Measurements from ENCODE around the gene FHL2. TPM values are rescaled to one million over a fixed set of nuclear protein-coding genes. Genes with fewer than 3 reads are reported as not detected.

Gene FHL2, protein sequence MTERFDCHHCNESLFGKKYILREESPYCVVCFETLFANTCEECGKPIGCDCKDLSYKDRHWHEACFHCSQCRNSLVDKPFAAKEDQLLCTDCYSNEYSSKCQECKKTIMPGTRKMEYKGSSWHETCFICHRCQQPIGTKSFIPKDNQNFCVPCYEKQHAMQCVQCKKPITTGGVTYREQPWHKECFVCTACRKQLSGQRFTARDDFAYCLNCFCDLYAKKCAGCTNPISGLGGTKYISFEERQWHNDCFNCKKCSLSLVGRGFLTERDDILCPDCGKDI
- total RNA-seq (ENCODE audit: unreplicated experiment), result 18.5 TPM
- long read RNA-seq, transcript FHL2-202 (7 exons, 1,769 nt), result major isoform, 8 of 24 reads
- long read RNA-seq, transcript FHL2-206 (6 exons, 1,367 nt), result minor isoform, 5 of 24 reads
- long read RNA-seq, transcript FHL2-205 (6 exons, 1,531 nt), result minor isoform, 6 of 24 reads
- long read RNA-seq, partial matches to known transcripts, result 1 of 24 reads
- long read RNA-seq, other reads (novel, unspliced or antisense), result 1 of 24 reads

GRCh38 chr2:105398336-105399206 lies at the start of gene FHL2:
Gene FHL2, minus strand, starts transcription at chr2:105399051. Its CDS starts 12,535 bp downstream, at chr2:105386516.
- Mint-ChIP-seq H3K27me3 (ENCODE audit: unreplicated experiment) (peaks cover 5% of the 10 kb centered on the region), H3K27ac (ENCODE audit: unreplicated experiment) (peak within 1 kb of the TSS; percentile 81), H3K4me1 (ENCODE audit: unreplicated experiment) (peaks cover 30% of the 10 kb centered on the region), H3K4me3 (ENCODE audit: unreplicated experiment) (peak within 1 kb of the TSS; percentile 95), H3K36me3 (ENCODE audit: low read depth, unreplicated experiment) (no peaks in the 10 kb centered on the region), H3K9me3 (ENCODE audit: unreplicated experiment) (no peaks in the 10 kb centered on the region)
- peak; percentile 84 for DNase-seq (ENCODE audit: low spot score)
- TF ChIP-seq, protein P1, sequence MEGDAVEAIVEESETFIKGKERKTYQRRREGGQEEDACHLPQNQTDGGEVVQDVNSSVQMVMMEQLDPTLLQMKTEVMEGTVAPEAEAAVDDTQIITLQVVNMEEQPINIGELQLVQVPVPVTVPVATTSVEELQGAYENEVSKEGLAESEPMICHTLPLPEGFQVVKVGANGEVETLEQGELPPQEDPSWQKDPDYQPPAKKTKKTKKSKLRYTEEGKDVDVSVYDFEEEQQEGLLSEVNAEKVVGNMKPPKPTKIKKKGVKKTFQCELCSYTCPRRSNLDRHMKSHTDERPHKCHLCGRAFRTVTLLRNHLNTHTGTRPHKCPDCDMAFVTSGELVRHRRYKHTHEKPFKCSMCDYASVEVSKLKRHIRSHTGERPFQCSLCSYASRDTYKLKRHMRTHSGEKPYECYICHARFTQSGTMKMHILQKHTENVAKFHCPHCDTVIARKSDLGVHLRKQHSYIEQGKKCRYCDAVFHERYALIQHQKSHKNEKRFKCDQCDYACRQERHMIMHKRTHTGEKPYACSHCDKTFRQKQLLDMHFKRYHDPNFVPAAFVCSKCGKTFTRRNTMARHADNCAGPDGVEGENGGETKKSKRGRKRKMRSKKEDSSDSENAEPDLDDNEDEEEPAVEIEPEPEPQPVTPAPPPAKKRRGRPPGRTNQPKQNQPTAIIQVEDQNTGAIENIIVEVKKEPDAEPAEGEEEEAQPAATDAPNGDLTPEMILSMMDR (IDR thresholded peaks at IDR 0.05; ENCODE audit: unreplicated experiment), result peak; percentile 46

DNA sequence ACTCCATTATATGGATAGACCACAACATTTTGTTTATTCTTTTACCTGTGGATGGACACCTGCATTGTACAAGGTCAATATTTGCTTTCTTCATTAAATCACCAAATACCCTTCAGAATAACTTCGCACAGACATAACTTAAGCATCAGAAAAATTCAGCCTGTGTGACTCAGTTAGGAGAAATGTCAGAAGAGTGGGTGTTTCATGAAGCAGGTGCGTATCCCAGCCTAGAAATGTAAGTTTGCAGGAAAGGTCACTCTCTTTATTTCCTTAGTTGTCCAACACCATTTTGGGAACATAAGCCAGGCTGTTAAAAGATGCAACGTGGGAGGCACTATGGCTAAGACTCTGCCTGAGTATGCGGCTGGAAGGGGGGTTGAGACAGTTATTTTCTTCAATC lies 48.6 kb upstream of the FHL2 start:
- Mint-ChIP-seq H3K4me1 (ENCODE audit: unreplicated experiment) (no peaks in the 10 kb centered on the region), H3K27me3 (ENCODE audit: unreplicated experiment) (no peaks in the 10 kb centered on the region), H3K36me3 (ENCODE audit: low read depth, unreplicated experiment) (no peaks in the 10 kb centered on the region), H3K9me3 (ENCODE audit: unreplicated experiment) (no peaks in the 10 kb centered on the region), H3K27ac (ENCODE audit: unreplicated experiment) (no peak overlapping the region), H3K4me3 (ENCODE audit: unreplicated experiment) (no peak overlapping the region)
- TF ChIP-seq, protein P1 (IDR thresholded peaks at IDR 0.05; ENCODE audit: unreplicated experiment), result no peak
- no peak for DNase-seq (ENCODE audit: low spot score)

DNA sequence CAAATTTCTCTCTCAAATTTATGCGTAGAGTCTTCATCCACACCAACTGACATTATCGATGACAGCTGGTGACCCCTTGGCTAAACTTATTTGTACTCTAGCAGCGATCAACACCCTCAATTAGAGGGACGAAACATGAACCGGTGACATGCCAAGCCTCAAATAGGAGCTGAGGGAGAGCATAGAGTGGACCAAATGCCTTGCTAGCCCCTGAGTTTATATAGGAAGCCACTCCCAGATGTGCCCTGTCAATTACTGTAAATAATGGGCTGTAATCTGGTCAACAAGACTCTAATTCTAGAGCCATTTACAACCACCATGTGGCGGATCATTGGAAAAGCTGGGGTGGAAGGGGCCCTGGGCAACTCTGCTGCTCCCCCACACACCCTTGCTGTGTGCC lies 47.6 kb upstream of the FHL2 start:
- Mint-ChIP-seq H3K4me3 (ENCODE audit: unreplicated experiment) (no peak overlapping the region), H3K27me3 (ENCODE audit: unreplicated experiment) (no peaks in the 10 kb centered on the region), H3K4me1 (ENCODE audit: unreplicated experiment) (no peaks in the 10 kb centered on the region), H3K9me3 (ENCODE audit: unreplicated experiment) (no peaks in the 10 kb centered on the region), H3K36me3 (ENCODE audit: low read depth, unreplicated experiment) (no peaks in the 10 kb centered on the region), H3K27ac (ENCODE audit: unreplicated experiment) (no peak overlapping the region)
- no peak for DNase-seq (ENCODE audit: low spot score)
- TF ChIP-seq, protein P1 (IDR thresholded peaks at IDR 0.05; ENCODE audit: unreplicated experiment), result no peak

DNA sequence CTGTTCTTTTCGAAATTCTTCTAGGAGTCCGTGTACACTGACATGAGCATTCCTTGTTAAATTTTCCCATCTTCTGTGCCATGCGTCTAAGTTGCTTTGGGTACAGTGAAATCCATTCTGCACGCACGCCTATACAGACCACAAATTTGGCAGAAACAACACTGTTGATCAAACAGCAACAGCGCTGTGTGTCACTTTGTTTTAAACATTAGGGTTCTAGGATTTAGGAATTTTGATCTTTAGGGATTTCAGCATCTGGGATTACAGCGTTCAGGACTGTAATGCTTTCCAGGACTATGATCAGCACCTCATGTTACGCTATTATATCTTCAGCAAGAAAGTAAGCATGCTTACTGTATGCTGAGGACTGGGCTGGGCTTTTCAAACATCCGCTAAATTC lies 47.1 kb upstream of the FHL2 start:
- Mint-ChIP-seq H3K36me3 (ENCODE audit: low read depth, unreplicated experiment) (no peaks in the 10 kb centered on the region), H3K9me3 (ENCODE audit: unreplicated experiment) (no peaks in the 10 kb centered on the region), H3K27ac (ENCODE audit: unreplicated experiment) (no peak overlapping the region), H3K27me3 (ENCODE audit: unreplicated experiment) (no peaks in the 10 kb centered on the region), H3K4me3 (ENCODE audit: unreplicated experiment) (no peak overlapping the region), H3K4me1 (ENCODE audit: unreplicated experiment) (no peaks in the 10 kb centered on the region)
- TF ChIP-seq, protein P1 (IDR thresholded peaks at IDR 0.05; ENCODE audit: unreplicated experiment), result no peak
- DNase-seq (ENCODE audit: low spot score), result no peak
